ENCODE data around the gene TNP2. TPM values are rescaled to one million over a fixed set of nuclear protein-coding genes. Genes with fewer than 3 reads are reported as not detected.

The TNP2 gene
- total RNA-seq, 1 donor from 2014 or later: not detected

GRCh38 chr16:11253995-11254912, 14.9 kb downstream of the TNP2 start:
- Mint-ChIP-seq H3K9me3 (ENCODE audit: unreplicated experiment) (no peaks in the 10 kb centered on the region), H3K4me1 (ENCODE audit: unreplicated experiment) (peaks cover 34% of the 10 kb centered on the region), H3K4me3 (ENCODE audit: unreplicated experiment) (peak overlapping the region; percentile 71), H3K36me3 (ENCODE audit: unreplicated experiment) (peaks cover 2% of the 10 kb centered on the region), H3K27me3 (ENCODE audit: unreplicated experiment) (no peaks in the 10 kb centered on the region), H3K27ac (ENCODE audit: unreplicated experiment) (no peak overlapping the region)
- DNase-seq (ENCODE audit: extremely low spot score, unreplicated experiment): no peak
- TF ChIP-seq CTCF (IDR thresholded peaks at IDR 0.05): no peak

- Mint-ChIP-seq H3K27ac (ENCODE audit: unreplicated experiment) (no peak overlapping the region), H3K4me1 (ENCODE audit: unreplicated experiment) (peaks cover 27% of the 10 kb centered on the region), H3K4me3 (ENCODE audit: unreplicated experiment) (peak overlapping the region; percentile 44), H3K27me3 (ENCODE audit: unreplicated experiment) (no peaks in the 10 kb centered on the region), H3K36me3 (ENCODE audit: unreplicated experiment) (peaks cover 2% of the 10 kb centered on the region), H3K9me3 (ENCODE audit: unreplicated experiment) (no peaks in the 10 kb centered on the region)
- no peak for TF ChIP-seq CTCF (IDR thresholded peaks at IDR 0.05)
- DNase-seq (ENCODE audit: extremely low spot score, unreplicated experiment): no peak
These were observed 15.8 kb downstream of the TNP2 start for GRCh38 chr16:11253009-11253994.

DNA sequence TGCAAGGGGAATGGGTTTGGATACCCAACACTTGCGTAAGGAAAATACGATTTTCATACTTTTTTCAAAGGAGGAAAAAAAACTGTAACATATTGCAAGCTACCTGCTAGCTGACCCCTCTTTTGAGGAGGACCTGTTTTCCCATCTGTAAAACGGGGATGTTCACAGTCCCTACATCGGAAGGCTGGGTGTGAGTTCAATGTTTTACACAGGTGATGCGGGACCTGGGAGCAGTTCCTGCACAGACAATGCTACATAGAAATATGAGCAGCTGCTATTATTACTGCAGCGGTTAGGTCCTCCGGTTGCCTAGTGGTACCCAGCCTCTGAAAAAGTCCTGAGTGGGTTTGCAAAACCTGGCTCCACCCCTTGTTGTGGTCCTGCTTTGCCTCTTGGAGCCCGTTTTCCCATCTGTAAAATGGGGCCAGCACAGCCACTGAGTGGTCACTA, 16.6 kb downstream of the TNP2 start:
- peaks cover 2% of the 10 kb centered on the region for H3K36me3 Mint-ChIP-seq (ENCODE audit: unreplicated experiment)
- H3K4me3 Mint-ChIP-seq (ENCODE audit: unreplicated experiment): no peak overlapping the region
- H3K27ac Mint-ChIP-seq (ENCODE audit: unreplicated experiment): no peak overlapping the region
- H3K4me1 Mint-ChIP-seq (ENCODE audit: unreplicated experiment): peaks cover 25% of the 10 kb centered on the region
- no peak for TF ChIP-seq CTCF (IDR thresholded peaks at IDR 0.05)
- H3K9me3 Mint-ChIP-seq (ENCODE audit: unreplicated experiment): no peaks in the 10 kb centered on the region
- DNase-seq (ENCODE audit: extremely low spot score, unreplicated experiment): no peak
- H3K27me3 Mint-ChIP-seq (ENCODE audit: unreplicated experiment): no peaks in the 10 kb centered on the region

DNA sequence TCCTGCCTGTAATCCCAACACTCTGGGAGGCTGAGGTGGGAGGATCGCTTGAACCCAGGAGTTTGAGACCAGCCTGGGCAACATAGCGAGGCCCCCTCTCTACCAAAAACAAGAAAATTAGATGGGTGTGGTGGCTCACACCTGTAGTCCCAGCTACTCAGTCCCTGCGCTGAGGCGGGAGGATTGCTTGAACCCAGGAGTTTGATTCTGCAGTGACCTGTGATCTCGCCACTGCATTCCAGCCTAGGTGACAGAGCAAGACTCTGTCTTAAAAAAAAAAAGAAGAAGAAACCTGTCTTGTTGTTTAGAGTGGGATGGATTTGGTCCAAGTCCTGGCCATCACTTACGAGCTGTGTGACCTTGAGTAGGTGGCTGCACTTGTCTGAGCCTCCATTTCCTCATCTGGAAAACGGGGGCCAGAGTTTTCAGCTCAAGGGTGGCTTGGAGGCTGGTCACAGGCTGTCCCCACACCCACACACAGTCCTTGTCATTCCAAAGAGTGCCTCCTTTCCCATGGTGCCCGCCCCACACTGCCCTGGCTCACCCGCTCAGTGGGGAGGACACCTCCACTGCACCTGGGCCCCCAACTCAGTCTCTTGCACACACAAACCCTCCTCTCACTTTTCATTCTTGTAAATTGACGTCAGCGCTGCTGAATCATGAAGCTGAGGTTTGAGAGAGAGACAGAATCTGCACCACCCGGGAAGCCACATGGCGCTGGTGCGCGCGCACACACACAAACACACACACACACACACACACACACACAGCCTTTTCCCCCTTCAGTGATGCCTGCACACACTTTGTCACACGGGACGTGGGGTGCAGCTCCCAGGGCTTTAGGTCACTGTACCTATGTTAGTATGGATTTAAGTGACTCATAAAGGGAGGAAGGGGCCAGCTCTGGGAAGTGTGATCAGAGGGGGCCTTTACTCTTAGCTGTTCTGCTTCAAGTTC, 17.3 kb downstream of the TNP2 start:
- peaks cover 19% of the 10 kb centered on the region for H3K4me1 Mint-ChIP-seq (ENCODE audit: unreplicated experiment)
- TF ChIP-seq CTCF (IDR thresholded peaks at IDR 0.05): no peak
- H3K27me3 Mint-ChIP-seq (ENCODE audit: unreplicated experiment): no peaks in the 10 kb centered on the region
- H3K4me3 Mint-ChIP-seq (ENCODE audit: unreplicated experiment): no peak overlapping the region
- H3K27ac Mint-ChIP-seq (ENCODE audit: unreplicated experiment): no peak overlapping the region
- no peaks in the 10 kb centered on the region for H3K9me3 Mint-ChIP-seq (ENCODE audit: unreplicated experiment)
- H3K36me3 Mint-ChIP-seq (ENCODE audit: unreplicated experiment): peaks cover 2% of the 10 kb centered on the region
- DNase-seq (ENCODE audit: extremely low spot score, unreplicated experiment): no peak
